ENCODE results near the gene RBP2. TPM values are rescaled to one million over a fixed set of nuclear protein-coding genes. Genes with fewer than 3 reads are reported as not detected.

RBP2 gene
- total and polyA plus RNA-seq, 4 donors = 0.79 TPM; not detected in 3

- peak; percentile 22 for DNase-seq (ENCODE audit: low spot score)
- Histone ChIP-seq H3K27me3 (ENCODE audit: control insufficient read depth in 4 of 4, insufficient read depth in 4 of 4, low read length in 3 of 4) (no peaks in the 10 kb centered on the region), H3K4me3 (ENCODE audit: low read depth in 1 of 3, low read length in 3 of 3) (no peak overlapping the region), H3K27ac (ENCODE audit: low read depth in 1 of 2, low read length in 2 of 2) (no peak overlapping the region), H3K4me1 (ENCODE audit: control insufficient read depth in 4 of 4, insufficient read depth in 4 of 4, low read length in 3 of 4) (no peaks in the 10 kb centered on the region), H3K36me3 (ENCODE audit: control insufficient read depth in 4 of 4, insufficient read depth in 3 of 4, low read depth in 1 of 4, low read length in 3 of 4) (no peaks in the 10 kb centered on the region), H3K9me3 (ENCODE audit: control insufficient read depth in 4 of 4, low read length in 3 of 4) (no peaks in the 10 kb centered on the region), H3K9ac (ENCODE audit: low read depth in 1 of 2, low read length in 2 of 2) (no peak overlapping the region)
- 89% methylated on average over 9 of the region's 9 CpGs for WGBS
- TF ChIP-seq ATF3 (IDR thresholded peaks at IDR 0.05) = no peak
- TF ChIP-seq MAX (IDR thresholded peaks at IDR 0.05) = no peak
- no peak for TF ChIP-seq FOXA2 (IDR thresholded peaks at IDR 0.05)
- TF ChIP-seq TAF1 (conservative IDR thresholded peaks at IDR 0.05) = no peak
- no peak for TF ChIP-seq HNF4G (IDR thresholded peaks at IDR 0.05)
- TF ChIP-seq CTCF (IDR thresholded peaks at IDR 0.05; ENCODE audit: low read depth, low read length, missing input control) = no peak
- no peak for TF ChIP-seq SP1 (IDR thresholded peaks at IDR 0.05)
Measured at GRCh38 chr3:139518926-139519842, 42.9 kb upstream of the RBP2 start.

- no peak for DNase-seq (ENCODE audit: low spot score)
- 84% methylated on average over 6 of the region's 6 CpGs for WGBS
- no peaks in the 10 kb centered on the region for H3K27me3 ChIP-seq (ENCODE audit: control insufficient read depth in 4 of 4, insufficient read depth in 4 of 4, low read length in 3 of 4)
- H3K27ac ChIP-seq (ENCODE audit: low read depth in 1 of 2, low read length in 2 of 2) = no peak overlapping the region
- H3K4me1 ChIP-seq (ENCODE audit: control insufficient read depth in 4 of 4, insufficient read depth in 4 of 4, low read length in 3 of 4) = no peaks in the 10 kb centered on the region
- no peak overlapping the region for H3K4me3 ChIP-seq (ENCODE audit: low read depth in 1 of 3, low read length in 3 of 3)
- H3K9ac ChIP-seq (ENCODE audit: low read depth in 1 of 2, low read length in 2 of 2) = no peak overlapping the region
- H3K9me3 ChIP-seq (ENCODE audit: control insufficient read depth in 4 of 4, low read length in 3 of 4) = no peaks in the 10 kb centered on the region
- H3K36me3 ChIP-seq (ENCODE audit: control insufficient read depth in 4 of 4, insufficient read depth in 3 of 4, low read depth in 1 of 4, low read length in 3 of 4) = no peaks in the 10 kb centered on the region
- TF ChIP-seq, protein P1, sequence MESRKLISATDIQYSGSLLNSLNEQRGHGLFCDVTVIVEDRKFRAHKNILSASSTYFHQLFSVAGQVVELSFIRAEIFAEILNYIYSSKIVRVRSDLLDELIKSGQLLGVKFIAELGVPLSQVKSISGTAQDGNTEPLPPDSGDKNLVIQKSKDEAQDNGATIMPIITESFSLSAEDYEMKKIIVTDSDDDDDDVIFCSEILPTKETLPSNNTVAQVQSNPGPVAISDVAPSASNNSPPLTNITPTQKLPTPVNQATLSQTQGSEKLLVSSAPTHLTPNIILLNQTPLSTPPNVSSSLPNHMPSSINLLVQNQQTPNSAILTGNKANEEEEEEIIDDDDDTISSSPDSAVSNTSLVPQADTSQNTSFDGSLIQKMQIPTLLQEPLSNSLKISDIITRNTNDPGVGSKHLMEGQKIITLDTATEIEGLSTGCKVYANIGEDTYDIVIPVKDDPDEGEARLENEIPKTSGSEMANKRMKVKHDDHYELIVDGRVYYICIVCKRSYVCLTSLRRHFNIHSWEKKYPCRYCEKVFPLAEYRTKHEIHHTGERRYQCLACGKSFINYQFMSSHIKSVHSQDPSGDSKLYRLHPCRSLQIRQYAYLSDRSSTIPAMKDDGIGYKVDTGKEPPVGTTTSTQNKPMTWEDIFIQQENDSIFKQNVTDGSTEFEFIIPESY (IDR thresholded peaks at IDR 0.05) = no peak
- TF ChIP-seq GABPA (IDR thresholded peaks at IDR 0.05 in 1 of 2, conservative IDR thresholded peaks at IDR 0.05 in 1 of 2) = no peak
- TF ChIP-seq EGR1 (IDR thresholded peaks at IDR 0.05; ENCODE audit: low read depth in 2 of 2) = no peak
- no peak for TF ChIP-seq ATF3 (IDR thresholded peaks at IDR 0.05)
- TF ChIP-seq REST (IDR thresholded peaks at IDR 0.05) = no peak
- TF ChIP-seq YY1 (IDR thresholded peaks at IDR 0.05) = no peak
- TF ChIP-seq FOXA1 (IDR thresholded peaks at IDR 0.05) = no peak
- no peak for TF ChIP-seq NR2F2 (IDR thresholded peaks at IDR 0.05)
Measured at GRCh38 chr3:139518306-139518705, 42.0 kb upstream of the RBP2 start.
